Measurements from ENCODE around the gene STK35. TPM values are rescaled to one million over a fixed set of nuclear protein-coding genes. Genes with fewer than 3 reads are reported as not detected.
"Not testable (repeated sequence)": the region's sequence is repeated elsewhere in the genome, so short reads cannot be mapped to it uniquely, and the experiment has no call there.

The STK35 gene
- total and polyA plus RNA-seq, 2 experiments from 2014 or later: 14.2 to 59.7 TPM

DNA sequence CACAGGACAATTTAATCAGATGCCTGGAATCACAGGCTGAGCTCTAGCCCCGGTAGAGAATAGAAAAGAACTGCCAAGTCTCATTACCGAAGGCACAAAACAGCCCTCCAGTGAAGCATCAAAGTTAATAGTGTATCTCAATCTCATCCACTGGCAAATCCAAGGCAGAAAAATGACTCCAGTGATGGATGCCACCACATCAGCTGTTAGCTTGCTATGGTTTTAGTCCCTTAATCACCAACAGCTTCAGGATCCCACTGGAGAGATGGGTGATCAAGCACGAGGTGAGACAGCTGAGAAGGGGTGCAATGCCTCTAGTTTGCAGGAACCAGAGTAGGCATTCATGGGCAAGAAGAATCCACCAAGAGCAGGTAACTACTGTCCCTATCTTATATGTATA, 81.8 kb downstream of the STK35 start (continued):
- TF ChIP-seq, protein P1, sequence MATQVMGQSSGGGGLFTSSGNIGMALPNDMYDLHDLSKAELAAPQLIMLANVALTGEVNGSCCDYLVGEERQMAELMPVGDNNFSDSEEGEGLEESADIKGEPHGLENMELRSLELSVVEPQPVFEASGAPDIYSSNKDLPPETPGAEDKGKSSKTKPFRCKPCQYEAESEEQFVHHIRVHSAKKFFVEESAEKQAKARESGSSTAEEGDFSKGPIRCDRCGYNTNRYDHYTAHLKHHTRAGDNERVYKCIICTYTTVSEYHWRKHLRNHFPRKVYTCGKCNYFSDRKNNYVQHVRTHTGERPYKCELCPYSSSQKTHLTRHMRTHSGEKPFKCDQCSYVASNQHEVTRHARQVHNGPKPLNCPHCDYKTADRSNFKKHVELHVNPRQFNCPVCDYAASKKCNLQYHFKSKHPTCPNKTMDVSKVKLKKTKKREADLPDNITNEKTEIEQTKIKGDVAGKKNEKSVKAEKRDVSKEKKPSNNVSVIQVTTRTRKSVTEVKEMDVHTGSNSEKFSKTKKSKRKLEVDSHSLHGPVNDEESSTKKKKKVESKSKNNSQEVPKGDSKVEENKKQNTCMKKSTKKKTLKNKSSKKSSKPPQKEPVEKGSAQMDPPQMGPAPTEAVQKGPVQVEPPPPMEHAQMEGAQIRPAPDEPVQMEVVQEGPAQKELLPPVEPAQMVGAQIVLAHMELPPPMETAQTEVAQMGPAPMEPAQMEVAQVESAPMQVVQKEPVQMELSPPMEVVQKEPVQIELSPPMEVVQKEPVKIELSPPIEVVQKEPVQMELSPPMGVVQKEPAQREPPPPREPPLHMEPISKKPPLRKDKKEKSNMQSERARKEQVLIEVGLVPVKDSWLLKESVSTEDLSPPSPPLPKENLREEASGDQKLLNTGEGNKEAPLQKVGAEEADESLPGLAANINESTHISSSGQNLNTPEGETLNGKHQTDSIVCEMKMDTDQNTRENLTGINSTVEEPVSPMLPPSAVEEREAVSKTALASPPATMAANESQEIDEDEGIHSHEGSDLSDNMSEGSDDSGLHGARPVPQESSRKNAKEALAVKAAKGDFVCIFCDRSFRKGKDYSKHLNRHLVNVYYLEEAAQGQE (IDR thresholded peaks at IDR 0.05; ENCODE audit: unreplicated experiment): no peak
- no peak for TF ChIP-seq STAT1 (IDR thresholded peaks at IDR 0.05; ENCODE audit: unreplicated experiment)

DNA sequence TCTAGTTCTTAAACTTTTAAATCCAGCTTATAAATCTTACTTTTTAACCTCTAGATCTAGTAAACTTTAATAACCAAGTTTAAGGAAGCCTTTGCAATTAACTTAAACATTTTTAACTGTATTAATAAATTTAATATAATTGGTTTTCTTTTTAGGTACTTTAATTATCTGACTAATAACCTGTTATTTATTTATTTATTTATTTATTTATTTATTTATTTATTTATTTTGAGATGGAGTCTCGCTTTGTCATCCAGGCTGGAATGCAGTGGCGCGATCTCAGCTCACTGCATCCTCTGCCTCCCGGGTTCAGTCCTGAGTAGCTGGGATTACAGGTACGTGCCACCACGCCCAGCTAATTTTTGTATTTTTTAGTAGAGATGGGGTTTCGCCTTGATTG, 83.3 kb downstream of the STK35 start:
- H3K4me3 Mint-ChIP-seq; H3K36me3 Mint-ChIP-seq (ENCODE audit: low read depth); H3K79me2 ChIP-seq (replicated peaks; ENCODE audit: insufficient read depth); H3K27ac ChIP-seq (ENCODE audit: low read depth); H3K9me3 Mint-ChIP-seq; H3K27me3 ChIP-seq (ENCODE audit: insufficient read depth); H3K4me3 ChIP-seq; ATAC-seq; H3K27me3 Mint-ChIP-seq (ENCODE audit: insufficient read depth, low read depth, poor library complexity); H3K36me3 ChIP-seq (ENCODE audit: insufficient read depth); DNase-seq (ENCODE audit: low spot score); H3K4me1 Mint-ChIP-seq; H3K4me1 ChIP-seq (ENCODE audit: insufficient read depth); H3K27ac Mint-ChIP-seq; H4K20me1 ChIP-seq (replicated peaks; ENCODE audit: insufficient read depth); H3K4me2 ChIP-seq; H3F3A ChIP-seq (replicated peaks; ENCODE audit: low read depth); H2AFZ ChIP-seq; H3K9me2 ChIP-seq (ENCODE audit: insufficient read depth): not testable (repeated sequence)

DNA sequence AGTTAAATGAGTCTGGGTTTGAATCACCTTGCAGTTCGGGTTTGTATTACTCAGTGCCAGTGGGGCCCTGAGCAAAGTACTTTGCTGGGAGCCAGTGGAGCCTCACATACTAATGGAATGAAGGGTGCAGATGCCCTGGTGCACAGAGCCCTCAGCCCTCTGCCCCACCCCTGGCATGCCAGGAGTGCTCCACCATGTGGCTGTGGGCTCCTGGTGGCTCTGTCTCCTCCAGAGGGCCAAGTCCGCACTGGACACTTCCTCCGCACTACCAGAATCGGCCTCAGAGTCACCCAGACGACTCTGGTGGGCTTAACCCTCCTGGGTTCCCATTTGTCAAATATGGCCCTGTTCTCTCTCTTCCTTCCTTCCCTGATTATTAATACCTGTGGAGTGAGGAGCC, 94.0 kb downstream of the STK35 start:
- no peaks in the 10 kb centered on the region for H4K20me1 ChIP-seq (replicated peaks; ENCODE audit: insufficient read depth)
- TF ChIP-seq ZNF331 (CRISPR knock-in tag; IDR thresholded peaks at IDR 0.05; ENCODE audit: low read depth): no peak
- no peak for TF ChIP-seq CREB1 (CRISPR knock-in tag; IDR thresholded peaks at IDR 0.05; ENCODE audit: low read depth)
- no peak for TF ChIP-seq EZH2phosphoT487 (IDR thresholded peaks at IDR 0.05; ENCODE audit: unreplicated experiment)
- TF ChIP-seq EZH2 (IDR thresholded peaks at IDR 0.05; ENCODE audit: low read depth, unreplicated experiment): no peak
- TF ChIP-seq, protein P2, sequence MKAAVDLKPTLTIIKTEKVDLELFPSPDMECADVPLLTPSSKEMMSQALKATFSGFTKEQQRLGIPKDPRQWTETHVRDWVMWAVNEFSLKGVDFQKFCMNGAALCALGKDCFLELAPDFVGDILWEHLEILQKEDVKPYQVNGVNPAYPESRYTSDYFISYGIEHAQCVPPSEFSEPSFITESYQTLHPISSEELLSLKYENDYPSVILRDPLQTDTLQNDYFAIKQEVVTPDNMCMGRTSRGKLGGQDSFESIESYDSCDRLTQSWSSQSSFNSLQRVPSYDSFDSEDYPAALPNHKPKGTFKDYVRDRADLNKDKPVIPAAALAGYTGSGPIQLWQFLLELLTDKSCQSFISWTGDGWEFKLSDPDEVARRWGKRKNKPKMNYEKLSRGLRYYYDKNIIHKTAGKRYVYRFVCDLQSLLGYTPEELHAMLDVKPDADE (IDR thresholded peaks at IDR 0.05): no peak
- TF ChIP-seq STAT1 (IDR thresholded peaks at IDR 0.05; ENCODE audit: unreplicated experiment): no peak
- no peak for TF ChIP-seq ZNF114 (CRISPR knock-in tag; IDR thresholded peaks at IDR 0.05)
- no peak for TF ChIP-seq JUNB (IDR thresholded peaks at IDR 0.05; ENCODE audit: unreplicated experiment)
- no peak for TF ChIP-seq POLR2AphosphoS5 (IDR thresholded peaks at IDR 0.05; ENCODE audit: low read depth)
- TF ChIP-seq, protein P1 (IDR thresholded peaks at IDR 0.05; ENCODE audit: unreplicated experiment): no peak

More for the DNA sequence above, 94.0 kb downstream of the STK35 start:
- peak; percentile 8 for DNase-seq (ENCODE audit: low spot score)
- Histone ChIP-seq H3K4me3 (no peak overlapping the region), H3K9me2 (ENCODE audit: insufficient read depth) (no peaks in the 10 kb centered on the region), H3K4me1 (ENCODE audit: insufficient read depth) (peaks cover 6% of the 10 kb centered on the region; the same call in 1 of the 2 replicates), H3K4me2 (no peak overlapping the region), H3K36me3 (ENCODE audit: insufficient read depth) (no peaks in the 10 kb centered on the region), H2AFZ (no peak overlapping the region), H3F3A (replicated peaks; ENCODE audit: low read depth) (no peaks in the 10 kb centered on the region), H3K27me3 (ENCODE audit: insufficient read depth) (no peaks in the 10 kb centered on the region), H3K27ac (ENCODE audit: low read depth) (no peak overlapping the region), H3K79me2 (replicated peaks; ENCODE audit: insufficient read depth) (no peaks in the 10 kb centered on the region)
- no peak overlapping the region for H3K4me3 Mint-ChIP-seq
- H3K27ac Mint-ChIP-seq: no peak overlapping the region
- H3K9me3 Mint-ChIP-seq: no peaks in the 10 kb centered on the region
- H3K27me3 Mint-ChIP-seq (ENCODE audit: insufficient read depth, low read depth, poor library complexity): peaks cover 3% of the 10 kb centered on the region
- peaks cover 9% of the 10 kb centered on the region for H3K4me1 Mint-ChIP-seq
- no peaks in the 10 kb centered on the region for H3K36me3 Mint-ChIP-seq (ENCODE audit: low read depth)
- ATAC-seq: peak; percentile 63
